KMS-11 (cell line): ENCODE measurements around the gene MLEC.

Experiments used
- H2AFZ ChIP-seq: fragments of 200-600 bp; sonication (generic); 2 replicates; pipeline ENCODE4 v1.6.1; 2016; ENCODE audit warnings: antibody characterized with exemption, mixed run types, low read depth
- H3K27ac ChIP-seq: fragments of 200-600 bp; sonication (generic); 2 replicates; pipeline ENCODE4 v1.6.1; 2016; ENCODE audit warnings: mild to moderate bottlenecking, mixed run types
- H3K27me3 ChIP-seq: fragments of 200-600 bp; sonication (generic); 2 replicates; pipeline ENCODE4 v1.6.1; 2017; ENCODE audit warnings: mild to moderate bottlenecking, low read depth, mixed run types, moderate library complexity; ENCODE audit not compliant: insufficient read depth
- H3K36me3 ChIP-seq: fragments of 200-600 bp; sonication (generic); 2 replicates; pipeline ENCODE4 v1.6.1; 2017; ENCODE audit warnings: mild to moderate bottlenecking, mixed run types; ENCODE audit not compliant: insufficient read depth
- H3K4me1 ChIP-seq: fragments of 200-600 bp; sonication (generic); 2 replicates; pipeline ENCODE4 v1.6.1; 2016; ENCODE audit warnings: mild to moderate bottlenecking, low read depth, mixed run types; ENCODE audit not compliant: poor library complexity, severe bottlenecking
- H3K4me2 ChIP-seq: fragments of 200-600 bp; sonication (generic); 2 replicates; pipeline ENCODE4 v1.7.0; 2016; ENCODE audit warnings: mild to moderate bottlenecking, mixed run types
- H3K4me3 ChIP-seq: fragments of 200-600 bp; sonication (generic); IDR thresholded peaks from 2 replicates; pipeline ENCODE4 v1.6.1; 2017; ENCODE audit warnings: low read depth, low read length, mixed read lengths; ENCODE audit not compliant: insufficient read depth
- H3K79me2 ChIP-seq: fragments of 200-600 bp; sonication (generic); 2 replicates; pipeline ENCODE4 v1.6.1; 2016; ENCODE audit warnings: low read depth, mixed run types; ENCODE audit not compliant: insufficient read depth
- H3K9ac ChIP-seq: fragments of 200-600 bp; sonication (generic); 2 replicates; pipeline ENCODE4 v1.6.1; 2016; ENCODE audit warnings: mild to moderate bottlenecking, mixed run types
- H4K20me1 ChIP-seq: fragments of 200-600 bp; sonication (generic); 2 replicates; pipeline ENCODE4 v1.6.1; 2016; ENCODE audit warnings: mild to moderate bottlenecking, mixed run types; ENCODE audit not compliant: insufficient read depth
- TF ChIP-seq, protein P1 (sequence below): fragments of 200-600 bp; sonication (generic); conservative IDR thresholded peaks from 2 replicates; pipeline ENCODE4 v1.6.1; 2017; ENCODE audit warnings: low read depth, mild to moderate bottlenecking, antibody characterized with exemption, low read length, moderate library complexity, mixed read lengths

MLEC gene

GRCh38 chr12:120708651-120709050, 21.7 kb downstream of the MLEC start:
- peaks cover 13% of the 10 kb centered on the region for H3K4me1 ChIP-seq
- no peak overlapping the region for H3K27ac ChIP-seq
- no peaks in the 10 kb centered on the region for H3K27me3 ChIP-seq
- H2AFZ ChIP-seq: no peak overlapping the region
- H3K36me3 ChIP-seq: no peaks in the 10 kb centered on the region
- no peaks in the 10 kb centered on the region for H4K20me1 ChIP-seq
- no peak overlapping the region for H3K4me3 ChIP-seq
- no peak overlapping the region for H3K9ac ChIP-seq
- no peaks in the 10 kb centered on the region for H3K79me2 ChIP-seq
- TF ChIP-seq, protein P1, sequence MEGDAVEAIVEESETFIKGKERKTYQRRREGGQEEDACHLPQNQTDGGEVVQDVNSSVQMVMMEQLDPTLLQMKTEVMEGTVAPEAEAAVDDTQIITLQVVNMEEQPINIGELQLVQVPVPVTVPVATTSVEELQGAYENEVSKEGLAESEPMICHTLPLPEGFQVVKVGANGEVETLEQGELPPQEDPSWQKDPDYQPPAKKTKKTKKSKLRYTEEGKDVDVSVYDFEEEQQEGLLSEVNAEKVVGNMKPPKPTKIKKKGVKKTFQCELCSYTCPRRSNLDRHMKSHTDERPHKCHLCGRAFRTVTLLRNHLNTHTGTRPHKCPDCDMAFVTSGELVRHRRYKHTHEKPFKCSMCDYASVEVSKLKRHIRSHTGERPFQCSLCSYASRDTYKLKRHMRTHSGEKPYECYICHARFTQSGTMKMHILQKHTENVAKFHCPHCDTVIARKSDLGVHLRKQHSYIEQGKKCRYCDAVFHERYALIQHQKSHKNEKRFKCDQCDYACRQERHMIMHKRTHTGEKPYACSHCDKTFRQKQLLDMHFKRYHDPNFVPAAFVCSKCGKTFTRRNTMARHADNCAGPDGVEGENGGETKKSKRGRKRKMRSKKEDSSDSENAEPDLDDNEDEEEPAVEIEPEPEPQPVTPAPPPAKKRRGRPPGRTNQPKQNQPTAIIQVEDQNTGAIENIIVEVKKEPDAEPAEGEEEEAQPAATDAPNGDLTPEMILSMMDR: no peak
- no peak overlapping the region for H3K4me2 ChIP-seq

- TF ChIP-seq, protein P1: no peak
- Histone ChIP-seq H3K27ac (no peak within 1 kb of the TSS), H4K20me1 (no peaks in the 10 kb centered on the region), H2AFZ (peak within 1 kb of the TSS; percentile 52; the same call in 1 of the 2 replicates), H3K9ac (peak within 1 kb of the TSS; percentile 71), H3K4me2 (peak within 1 kb of the TSS; percentile 70), H3K79me2 (no peaks in the 10 kb centered on the region), H3K4me3 (no peak within 1 kb of the TSS), H3K27me3 (no peaks in the 10 kb centered on the region), H3K36me3 (no peaks in the 10 kb centered on the region), H3K4me1 (peaks cover 17% of the 10 kb centered on the region)
Measured at GRCh38 chr12:120710031-120710804, 23.3 kb downstream of the MLEC start, which contains the start of gene UNC119B. Gene UNC119B, plus strand, starts transcription at chr12:120710458. Its CDS starts 17 bp downstream, at chr12:120710475.

DNA sequence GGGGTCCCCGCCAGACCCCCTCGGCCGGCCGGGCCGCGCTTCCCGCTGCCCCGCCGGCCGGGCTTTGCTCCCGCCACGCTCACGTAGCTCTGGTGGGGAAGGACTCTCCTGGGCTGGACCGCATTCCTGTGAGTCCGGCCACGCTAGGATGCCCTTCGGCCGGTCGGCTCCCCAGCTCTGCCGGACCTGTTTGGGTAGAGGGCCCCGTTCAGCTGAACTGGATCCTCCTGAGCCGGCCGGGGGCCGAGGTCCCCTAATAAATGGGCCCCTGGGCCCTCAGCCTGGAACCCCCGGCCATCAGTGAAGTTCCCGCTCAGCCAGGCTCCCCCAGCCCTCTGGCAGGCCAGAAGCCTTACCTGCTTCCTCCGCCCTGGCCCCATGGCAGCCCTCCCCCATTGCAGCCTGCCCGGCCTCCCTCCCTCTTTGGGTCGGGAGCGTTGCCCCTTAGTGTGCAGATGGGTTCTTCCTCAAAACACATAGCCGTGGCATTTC, 23.9 kb downstream of the MLEC start:
- Histone ChIP-seq H3K4me2 (peak overlapping the region; percentile 70), H3K36me3 (no peaks in the 10 kb centered on the region), H3K79me2 (no peaks in the 10 kb centered on the region), H3K27me3 (no peaks in the 10 kb centered on the region), H3K27ac (no peak overlapping the region), H4K20me1 (no peaks in the 10 kb centered on the region), H3K9ac (peak overlapping the region; percentile 71), H2AFZ (peak overlapping the region; percentile 52; the same call in 1 of the 2 replicates), H3K4me3 (no peak overlapping the region), H3K4me1 (peaks cover 17% of the 10 kb centered on the region)
- TF ChIP-seq, protein P1: no peak

- Histone ChIP-seq H3K4me2 (peak overlapping the region; percentile 70), H4K20me1 (no peaks in the 10 kb centered on the region), H3K36me3 (no peaks in the 10 kb centered on the region), H3K4me1 (peaks cover 17% of the 10 kb centered on the region), H3K27ac (no peak overlapping the region), H3K79me2 (no peaks in the 10 kb centered on the region), H3K27me3 (no peaks in the 10 kb centered on the region), H3K9ac (no peak overlapping the region), H2AFZ (0 out of 2 replicates have a peak overlapping the region, but pooled peaks have one; percentile 52), H3K4me3 (no peak overlapping the region)
- TF ChIP-seq, protein P1: no peak
Measured at GRCh38 chr12:120711411-120711810, 24.5 kb downstream of the MLEC start.
